Measurements from ENCODE around the gene THSD4.

GRCh38 chr15:71785996-71786395 is 670.7 kb downstream of the THSD4 start:
- TF ChIP-seq POLR2A (IDR thresholded peaks at IDR 0.05; ENCODE audit: low read depth, low read length): no peak
- TF ChIP-seq CTCF (conservative IDR thresholded peaks at IDR 0.05; ENCODE audit: low read depth, low read length): no peak

Measured in IMR-90 (cell line).